ENCODE measurements around the gene BASP1.

GRCh38 chr5:17240487-17240886 is 23.1 kb downstream of the BASP1 start:
- TF ChIP-seq, protein P1, sequence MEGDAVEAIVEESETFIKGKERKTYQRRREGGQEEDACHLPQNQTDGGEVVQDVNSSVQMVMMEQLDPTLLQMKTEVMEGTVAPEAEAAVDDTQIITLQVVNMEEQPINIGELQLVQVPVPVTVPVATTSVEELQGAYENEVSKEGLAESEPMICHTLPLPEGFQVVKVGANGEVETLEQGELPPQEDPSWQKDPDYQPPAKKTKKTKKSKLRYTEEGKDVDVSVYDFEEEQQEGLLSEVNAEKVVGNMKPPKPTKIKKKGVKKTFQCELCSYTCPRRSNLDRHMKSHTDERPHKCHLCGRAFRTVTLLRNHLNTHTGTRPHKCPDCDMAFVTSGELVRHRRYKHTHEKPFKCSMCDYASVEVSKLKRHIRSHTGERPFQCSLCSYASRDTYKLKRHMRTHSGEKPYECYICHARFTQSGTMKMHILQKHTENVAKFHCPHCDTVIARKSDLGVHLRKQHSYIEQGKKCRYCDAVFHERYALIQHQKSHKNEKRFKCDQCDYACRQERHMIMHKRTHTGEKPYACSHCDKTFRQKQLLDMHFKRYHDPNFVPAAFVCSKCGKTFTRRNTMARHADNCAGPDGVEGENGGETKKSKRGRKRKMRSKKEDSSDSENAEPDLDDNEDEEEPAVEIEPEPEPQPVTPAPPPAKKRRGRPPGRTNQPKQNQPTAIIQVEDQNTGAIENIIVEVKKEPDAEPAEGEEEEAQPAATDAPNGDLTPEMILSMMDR (IDR thresholded peaks at IDR 0.05; ENCODE audit: low read depth, low read length) = no peak
- no peak for TF ChIP-seq POLR2A (IDR thresholded peaks at IDR 0.05; ENCODE audit: extremely low read depth, insufficient read length)
- TF ChIP-seq, protein P2, sequence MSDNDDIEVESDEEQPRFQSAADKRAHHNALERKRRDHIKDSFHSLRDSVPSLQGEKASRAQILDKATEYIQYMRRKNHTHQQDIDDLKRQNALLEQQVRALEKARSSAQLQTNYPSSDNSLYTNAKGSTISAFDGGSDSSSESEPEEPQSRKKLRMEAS (IDR thresholded peaks at IDR 0.05; ENCODE audit: low read depth, low read length) = no peak
